IMR-90 (cell line): Measurements from ENCODE around the gene COPS9. TPM values are rescaled to one million over a fixed set of nuclear protein-coding genes. Genes with fewer than 3 reads are reported as not detected.

ENCODE experiments used
- ATAC-seq: fragments of 200-7000 bp; cut with Tn5 transposase; 2 replicates; pipeline ENCODE4 v1.9.1; 2020; ENCODE audit warnings: low read depth, mild to moderate bottlenecking, moderate library complexity
- BruUV-seq: library from RNA; stranded (reverse); fragments of 400-500 nt; replicated peaks from 2 replicates; lab custom pipeline; 2021; lab: Mats Ljungman, UMichigan
- CTCF ChIA-PET: fragments of 300-600 bp; formaldehyde crosslinking; extraction: SDS; loops from one replicate; lab custom pipeline; 2021; ENCODE audit warnings: antibody characterized with exemption; lab: Yijun Ruan, JAX
- POLR2A ChIA-PET: fragments of 300-600 bp; sonication (Branson Sonifier 250); formaldehyde crosslinking; loops from one replicate; lab custom pipeline; 2022; ENCODE audit warnings: antibody characterized with exemption; ENCODE audit not compliant: unreplicated experiment; lab: Charles Lee
- DNase-seq: peaks from one replicate; pipeline ENCODE4 v3.0.0; 2013
- H2AFZ ChIP-seq: replicated peaks from 2 replicates; pipeline ENCODE3; 2013; ENCODE audit warnings: low read length, mild to moderate bottlenecking; ENCODE audit not compliant: poor library complexity
- H2AK5ac ChIP-seq: 2 replicates; pipeline ENCODE4 v1.6.1; 2013; ENCODE audit warnings: low read depth, low read length, inconsistent platforms
- H2AK9ac ChIP-seq: replicated peaks from 2 replicates; pipeline ENCODE3; 2013; ENCODE audit warnings: mild to moderate bottlenecking, low read depth, low read length, moderate library complexity; ENCODE audit not compliant: poor library complexity
- H2BK120ac ChIP-seq: 2 replicates; pipeline ENCODE4 v1.6.1; 2013; ENCODE audit warnings: low read depth, low read length, inconsistent platforms
- H2BK15ac ChIP-seq: 3 replicates; pipeline ENCODE4 v1.6.1; 2013; ENCODE audit warnings: low read depth, low read length, inconsistent platforms
- H2BK20ac ChIP-seq: 2 replicates; pipeline ENCODE4 v1.6.1; 2013; ENCODE audit warnings: low read depth, mild to moderate bottlenecking, inconsistent platforms, low read length, moderate library complexity
- H2BK5ac ChIP-seq: 2 replicates; pipeline ENCODE4 v1.6.1; 2013; ENCODE audit warnings: mild to moderate bottlenecking, low read depth, low read length, inconsistent platforms; ENCODE audit not compliant: poor library complexity, severe bottlenecking
- H3K14ac ChIP-seq: replicated peaks from 2 replicates; pipeline ENCODE4 v1.6.1; 2013; ENCODE audit warnings: low read depth, low read length, inconsistent platforms
- H3K18ac ChIP-seq: 2 replicates; pipeline ENCODE4 v1.6.1; 2013; ENCODE audit warnings: low read depth, low read length, control low read depth
- H3K23ac ChIP-seq: 2 replicates; pipeline ENCODE4 v1.6.1; 2013; ENCODE audit warnings: low read depth, low read length, inconsistent platforms
- H3K27ac ChIP-seq: 2 replicates; pipeline ENCODE4 v1.5.1; 2013; ENCODE audit warnings: mild to moderate bottlenecking, control low read depth, low read length; ENCODE audit not compliant: insufficient read depth
- H3K27me3 ChIP-seq: 2 replicates; pipeline ENCODE4 v1.6.1; 2013; ENCODE audit warnings: low read length; ENCODE audit not compliant: control insufficient read depth, insufficient read depth
- H3K36me3 ChIP-seq: 2 replicates; pipeline ENCODE4 v1.6.1; 2013; ENCODE audit warnings: low read length, mixed read lengths; ENCODE audit not compliant: control insufficient read depth, insufficient read depth
- H3K4ac ChIP-seq: 2 replicates; pipeline ENCODE4 v1.6.1; 2013; ENCODE audit warnings: low read depth, low read length, inconsistent platforms
- H3K4me1 ChIP-seq: 2 replicates; pipeline ENCODE4 v1.6.1; 2013; ENCODE audit warnings: low read length, mixed read lengths; ENCODE audit not compliant: control insufficient read depth, insufficient read depth
- H3K4me2 ChIP-seq: 2 replicates; pipeline ENCODE4 v1.6.1; 2013; ENCODE audit warnings: low read depth, mild to moderate bottlenecking, control low read depth, low read length, moderate library complexity
- H3K4me3 ChIP-seq: 2 replicates; pipeline ENCODE4 v1.5.1; 2013; ENCODE audit warnings: low read depth, mild to moderate bottlenecking, control low read depth, low read length, moderate library complexity; ENCODE audit not compliant: insufficient read depth
- H3K56ac ChIP-seq: 2 replicates; pipeline ENCODE4 v1.6.1; 2013; ENCODE audit warnings: low read length, inconsistent platforms; ENCODE audit not compliant: insufficient read depth; ENCODE audit errors: extremely low read depth
- H3K79me1 ChIP-seq, 2 experiments: 2 replicates each; pipeline ENCODE4 v1.6.1; 2013; ENCODE audit warnings: low read length in 2 of 2, inconsistent platforms in 1 of 2, low read depth in 1 of 2
- H3K9ac ChIP-seq: 2 replicates; pipeline ENCODE4 v1.6.1; 2013; ENCODE audit warnings: low read depth, low read length, control low read depth
- H3K9me1 ChIP-seq: 2 replicates; pipeline ENCODE4 v1.6.1; 2013; ENCODE audit warnings: low read length, inconsistent platforms; ENCODE audit not compliant: insufficient read depth
- H3K9me3 ChIP-seq: 2 replicates; pipeline ENCODE4 v1.6.1; 2013; ENCODE audit warnings: low read length; ENCODE audit not compliant: control insufficient read depth, insufficient read depth
- H4K20me1 ChIP-seq: 2 replicates; pipeline ENCODE4 v1.6.1; 2013; ENCODE audit warnings: low read length, inconsistent platforms; ENCODE audit not compliant: insufficient read depth
- H4K5ac ChIP-seq: 2 replicates; pipeline ENCODE4 v1.6.1; 2013; ENCODE audit warnings: mild to moderate bottlenecking, low read depth, low read length, control low read depth
- H4K8ac ChIP-seq, 2 experiments: 2 replicates each; pipeline ENCODE4 v1.6.1; 2013; ENCODE audit warnings: low read depth in 2 of 2, low read length in 2 of 2, control low read depth in 1 of 2, inconsistent platforms in 1 of 2
- H4K91ac ChIP-seq: 2 replicates; pipeline ENCODE4 v1.6.1; 2013; ENCODE audit warnings: low read depth, low read length, inconsistent platforms; ENCODE audit not compliant: insufficient read depth
- NFE2L2 ChIP-seq: fragments of 150-350 bp; IDR thresholded peaks from 2 replicates; pipeline ENCODE4 v1.6.1; 2016; ENCODE audit warnings: low read depth, mild to moderate bottlenecking, low read length
- POLR2A ChIP-seq: IDR thresholded peaks from 2 replicates; pipeline ENCODE4 v1.6.1; 2012; ENCODE audit warnings: mild to moderate bottlenecking, low read depth, low read length
- WGBS, 2 experiments: methylation state at CpG; one replicate each; pipeline versions ENCODE4 v1.1.5 to v1.1.7; 2013; ENCODE audit warnings: missing lambda C conversion rate in 2 of 2; ENCODE audit not compliant: insufficient read length in 1 of 2; ENCODE audit errors: extremely low coverage in 2 of 2; 5-methylcytosine and 5-hydroxymethylcytosine counted together
- dilution Hi-C: fragments of 300-500 bp; cut with HindIII; formaldehyde crosslinking; loops from one replicate; pipeline ENCODE4 v1.14.3; 2018; ENCODE audit warnings: low sequenced_read_pairs; ENCODE audit not compliant: unreplicated experiment
- in situ Hi-C: fragments of 300-500 bp; cut with MboI; formaldehyde crosslinking; loops from 3 replicates; pipeline ENCODE4 v1.14.3; 2019; ENCODE audit warnings: low sequenced_read_pairs, inconsistent platforms, mixed read lengths
- intact Hi-C: fragments of 100-400 bp; cut with micrococcal nuclease; formaldehyde crosslinking; loops from 2 replicates; pipeline ENCODE4 v1.10.0; 2022
- polyA plus RNA-seq, 3 experiments: library from polyadenylated mRNA; depleted of rRNA; stranded (reverse); fragments of >200 nt; gene quantifications; 2 replicates each; pipeline ENCODE4 v1.2.3, GENCODE V29; 2012; ENCODE audit warnings: low replicate concordance in 1 of 3
- total RNA-seq: library from RNA; depleted of rRNA; stranded (reverse); fragments of >200 nt; gene quantifications from 2 replicates; pipeline ENCODE4 v1.2.3, GENCODE V29; 2012

The COPS9 gene
- total and polyA plus RNA-seq, 2 of the 4 experiments (the other 2 are of a cell fraction) = 85.9 to 309 TPM

GRCh38 chr2:240145461-240145860 is 9.4 kb upstream of the COPS9 start:
- Histone ChIP-seq H2BK20ac (no peak overlapping the region), H3K36me3 (no peaks in the 10 kb centered on the region), H2BK15ac (no peak overlapping the region), H3K56ac (no peak overlapping the region), H3K4me2 (no peak overlapping the region), H3K23ac (no peak overlapping the region), H4K20me1 (peaks cover 4% of the 10 kb centered on the region; the same call in 1 of the 2 replicates), H3K4me3 (no peak overlapping the region), H4K91ac (no peak overlapping the region), H3K4me1 (no peaks in the 10 kb centered on the region), H2AK9ac (no peak overlapping the region), H3K9me1 (peaks cover 6% of the 10 kb centered on the region; the same call in 1 of the 2 replicates), H3K14ac (no peak overlapping the region), H3K18ac (no peak overlapping the region), H3K9ac (no peak overlapping the region), H2BK5ac (no peak overlapping the region), H3K27me3 (peaks cover 23% of the 10 kb centered on the region), H3K79me1 (no peaks in the 10 kb centered on the region), H2AK5ac (no peak overlapping the region), H3K9me3 (no peaks in the 10 kb centered on the region), H3K4ac (no peak overlapping the region), H2AFZ (no peak overlapping the region), H4K8ac (no peak overlapping the region), H4K5ac (no peak overlapping the region), H3K27ac (no peak overlapping the region), H2BK120ac (no peak overlapping the region)
- intact Hi-C loops (no loop called here), in situ Hi-C loops (loop anchor here (25.0 kb wide), 1 partner anchor 1108 kb away; no protein-coding TSS in a partner anchor), dilution Hi-C loops (no loop called here)
- DNase-seq = no peak
- ChIA-PET CTCF (interaction anchor here (4.6 kb wide), 1 partner anchor 84 kb away, joined by 40 read pairs; no protein-coding TSS in a partner anchor), POLR2A (no interaction called here)
- BruUV-seq = no TSS peak
- ATAC-seq = no peak
- TF ChIP-seq POLR2A (no peak), NFE2L2 (no peak)
- WGBS, 2 experiments = 43% methylated on average over 4 of the region's 13 CpGs; no CpG with 5 or more reads in 1 of the 2 experiments
